Measurements from ENCODE around the gene RAB37.

DNA sequence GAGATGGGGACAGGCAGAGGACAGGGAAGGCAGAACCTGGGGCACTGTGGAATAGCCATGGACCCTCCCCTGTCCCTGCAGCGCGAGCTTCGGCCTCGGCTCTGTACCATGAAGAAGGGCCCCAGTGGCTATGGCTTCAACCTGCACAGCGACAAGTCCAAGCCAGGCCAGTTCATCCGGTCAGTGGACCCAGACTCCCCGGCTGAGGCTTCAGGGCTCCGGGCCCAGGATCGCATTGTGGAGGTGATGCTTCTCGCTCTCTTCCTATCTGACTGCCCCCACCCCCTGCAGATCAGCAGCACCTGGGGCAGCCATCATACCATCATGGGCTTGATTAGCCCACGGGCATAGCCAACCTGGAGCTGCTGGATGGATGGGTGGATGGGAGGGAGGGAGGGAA is 24.9 kb downstream of the RAB37 start:
- TF ChIP-seq POLR2AphosphoS5 (IDR thresholded peaks at IDR 0.05; ENCODE audit: low read depth, low read length) (no peak), TAF1 (IDR thresholded peaks at IDR 0.05; ENCODE audit: low read depth, low read length) (no peak)

Measured in GM12891 (cell line).